ENCODE data around the gene ZP2. TPM values are rescaled to one million over a fixed set of nuclear protein-coding genes. Genes with fewer than 3 reads are reported as not detected.

Gene ZP2
- polyA plus RNA-seq, 1 experiment = not detected

GRCh38 chr16:21162661-21163151, 48.7 kb downstream of the ZP2 start:
- no peak for TF ChIP-seq CTCF (IDR thresholded peaks at IDR 0.05; ENCODE audit: insufficient read depth, low read depth, low read length)
- Histone ChIP-seq H3K27me3 (ENCODE audit: control insufficient read depth, insufficient read depth, low read length) (no peaks in the 10 kb centered on the region), H3K4me3 (ENCODE audit: low read depth, low read length) (no peak overlapping the region), H3K36me3 (ENCODE audit: control insufficient read depth, insufficient read depth, low read length) (peaks cover 5% of the 10 kb centered on the region; the same call in 1 of the 2 replicates)
- DNase-seq (ENCODE audit: low read depth) = peak; percentile 31
- POLR2A ChIA-PET = no interaction called here
- CTCF ChIA-PET = interaction anchor here (1.2 to 3.0 kb wide), 2 partner anchors 27 to 138 kb away, joined by 7 to 14 read pairs; no protein-coding TSS in a partner anchor

- POLR2A ChIA-PET = no interaction called here
- DNase-seq (ENCODE audit: low read depth) = no peak
- peaks cover 5% of the 10 kb centered on the region; the same call in 1 of the 2 replicates for H3K36me3 ChIP-seq (ENCODE audit: control insufficient read depth, insufficient read depth, low read length)
- no peak for TF ChIP-seq CTCF (IDR thresholded peaks at IDR 0.05; ENCODE audit: insufficient read depth, low read depth, low read length)
- CTCF ChIA-PET = interaction anchor here (1.6 to 3.7 kb wide), 3 partner anchors 8 to 140 kb away, joined by 4 to 22 read pairs (median 14); no protein-coding TSS in a partner anchor
- H3K27me3 ChIP-seq (ENCODE audit: control insufficient read depth, insufficient read depth, low read length) = no peaks in the 10 kb centered on the region
- H3K4me3 ChIP-seq (ENCODE audit: low read depth, low read length) = no peak overlapping the region
Measured at GRCh38 chr16:21161211-21161610, 50.2 kb downstream of the ZP2 start.

- TF ChIP-seq CTCF (IDR thresholded peaks at IDR 0.05; ENCODE audit: insufficient read depth, low read depth, low read length) = no peak
- ChIA-PET POLR2A (no interaction called here), CTCF (interaction anchor here (1.6 to 4.0 kb wide), 4 partner anchors 9 to 141 kb away, joined by 4 to 25 read pairs (median 18); no protein-coding TSS in a partner anchor)
- no peaks in the 10 kb centered on the region for H3K27me3 ChIP-seq (ENCODE audit: control insufficient read depth, insufficient read depth, low read length)
- DNase-seq (ENCODE audit: low read depth) = no peak
- peaks cover 3% of the 10 kb centered on the region; the same call in 1 of the 2 replicates for H3K36me3 ChIP-seq (ENCODE audit: control insufficient read depth, insufficient read depth, low read length)
- no peak overlapping the region for H3K4me3 ChIP-seq (ENCODE audit: low read depth, low read length)
Measured at GRCh38 chr16:21160276-21160675, 51.1 kb downstream of the ZP2 start.

DNA sequence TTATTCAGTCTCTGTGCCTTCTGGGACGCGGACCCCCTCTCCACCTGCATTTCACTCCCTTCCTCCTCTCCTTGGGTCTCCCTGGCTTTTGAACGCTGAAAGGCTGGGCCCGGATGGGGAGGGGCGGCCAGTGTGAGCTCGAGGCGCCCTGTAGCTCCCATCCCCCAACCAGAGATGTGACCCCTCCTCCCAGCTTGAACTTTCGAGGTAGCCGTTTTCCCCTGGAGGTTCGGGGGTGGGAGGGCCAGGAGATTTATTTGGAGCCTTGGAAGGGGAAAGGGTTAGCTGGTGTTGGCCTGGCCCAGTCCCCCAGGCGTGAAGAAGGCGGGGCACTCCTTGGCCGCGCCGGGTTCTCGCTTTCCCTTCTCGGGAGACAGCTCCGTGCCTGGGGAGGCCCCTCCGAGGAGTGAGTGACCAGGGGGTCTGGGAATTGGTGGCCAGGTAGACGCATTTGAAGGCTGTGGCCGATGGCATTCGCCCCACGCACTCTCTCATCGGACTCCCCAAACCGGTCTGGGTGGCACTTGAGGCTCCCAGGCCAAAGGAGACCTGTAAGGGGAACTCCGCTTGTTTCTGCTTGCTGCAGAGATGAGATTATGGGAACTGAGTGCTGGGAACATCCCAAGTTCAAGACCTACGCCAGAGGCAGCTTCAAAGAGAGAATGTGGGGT, 52.0 kb downstream of the ZP2 start:
- Histone ChIP-seq H3K36me3 (ENCODE audit: control insufficient read depth, insufficient read depth, low read length) (peaks cover 2% of the 10 kb centered on the region; the same call in 1 of the 2 replicates), H3K4me3 (ENCODE audit: low read depth, low read length) (peak overlapping the region; percentile 89), H3K27me3 (ENCODE audit: control insufficient read depth, insufficient read depth, low read length) (no peaks in the 10 kb centered on the region)
- CTCF ChIA-PET = interaction anchor here (1.2 to 4.0 kb wide), 5 partner anchors 21 to 307 kb away, joined by 4 to 25 read pairs (median 5); no protein-coding TSS in a partner anchor
- DNase-seq (ENCODE audit: low read depth) = no peak
- POLR2A ChIA-PET = no interaction called here
- no peak for TF ChIP-seq CTCF (IDR thresholded peaks at IDR 0.05; ENCODE audit: insufficient read depth, low read depth, low read length)
